H1 (cell line): ENCODE data around the gene KLHL34. TPM values are rescaled to one million over a fixed set of nuclear protein-coding genes. Genes with fewer than 3 reads are reported as not detected.

ENCODE experiments used
- CBX5 ChIP-seq: fragments of 300-800, 300-1000 bp; sonication (generic); IDR thresholded peaks from 2 replicates; pipeline ENCODE4 v1.7.1; 2016; ENCODE audit warnings: antibody characterized with exemption, low read length, low read depth
- CTBP2 ChIP-seq: IDR thresholded peaks from 2 replicates; pipeline ENCODE4 v1.7.0; 2011; ENCODE audit warnings: borderline replicate concordance, mild to moderate bottlenecking, moderate library complexity, mixed read lengths, low read length; ENCODE audit not compliant: insufficient read depth, insufficient read length
- EP300 ChIP-seq, 2 experiments: IDR thresholded peaks; 1 replicate in 1 of 2; 2 replicates in 1 of 2; pipeline ENCODE4 v1.6.1; 2011 to 2012; ENCODE audit warnings: low read depth in 2 of 2, low read length in 2 of 2, mild to moderate bottlenecking in 2 of 2, borderline replicate concordance in 1 of 2, inconsistent platforms in 1 of 2, moderate library complexity in 1 of 2
- JUND ChIP-seq: IDR thresholded peaks from 2 replicates; pipeline ENCODE4 v1.6.1; 2011; ENCODE audit warnings: mild to moderate bottlenecking, improper control_type of control experiment, low read length
- KDM5A ChIP-seq: fragments of 200-600 bp; IDR thresholded peaks from 2 replicates; pipeline ENCODE4 v1.7.1; 2012; ENCODE audit warnings: mild to moderate bottlenecking, low read length, inconsistent platforms, mixed read lengths
- PHF8 ChIP-seq: fragments of 200-600 bp; sonication (generic); conservative IDR thresholded peaks from 2 replicates; pipeline ENCODE4 v1.7.1; 2012; ENCODE audit warnings: low read depth, mild to moderate bottlenecking, inconsistent platforms, low read length, moderate library complexity
- POLR2AphosphoS5 ChIP-seq: IDR thresholded peaks from 2 replicates; pipeline ENCODE4 v1.6.1; 2011; ENCODE audit warnings: low read depth, low read length
- YY1 ChIP-seq: IDR thresholded peaks from 2 replicates; pipeline ENCODE4 v1.6.1; 2011; ENCODE audit warnings: low read depth, mild to moderate bottlenecking, low read length
- polyA plus RNA-seq, 7 experiments: library from polyadenylated mRNA; depleted of rRNA in 3 of 7; stranded (reverse) in 5 of 7; unstranded in 2 of 7; fragments of >200 nt in 5 of 7; fragments of 200-250 nt in 2 of 7; gene quantifications; 1 replicate in 5 of 7; 2 replicates in 1 of 7; 4 replicates in 1 of 7; pipeline versions ENCODE4 v1.2.1 to v1.2.3, GENCODE V29; 2011 to 2013; ENCODE audit warnings: missing spikeins in 2 of 7, mixed read lengths in 2 of 7
- total RNA-seq: library from RNA; stranded (reverse); fragmentation: NEBNext Ultra II Directional; extraction: Animal tissue kit (Norgen Biotek cat#: 25700); gene quantifications from 2 replicates; pipeline ENCODE4 v1.2.1, GENCODE V29; 2021

The KLHL34 gene
- total and polyA plus RNA-seq, 2 of the 8 experiments (the other 6 are each of a cell fraction or from before 2014, with no cell fraction given) = not detected

DNA sequence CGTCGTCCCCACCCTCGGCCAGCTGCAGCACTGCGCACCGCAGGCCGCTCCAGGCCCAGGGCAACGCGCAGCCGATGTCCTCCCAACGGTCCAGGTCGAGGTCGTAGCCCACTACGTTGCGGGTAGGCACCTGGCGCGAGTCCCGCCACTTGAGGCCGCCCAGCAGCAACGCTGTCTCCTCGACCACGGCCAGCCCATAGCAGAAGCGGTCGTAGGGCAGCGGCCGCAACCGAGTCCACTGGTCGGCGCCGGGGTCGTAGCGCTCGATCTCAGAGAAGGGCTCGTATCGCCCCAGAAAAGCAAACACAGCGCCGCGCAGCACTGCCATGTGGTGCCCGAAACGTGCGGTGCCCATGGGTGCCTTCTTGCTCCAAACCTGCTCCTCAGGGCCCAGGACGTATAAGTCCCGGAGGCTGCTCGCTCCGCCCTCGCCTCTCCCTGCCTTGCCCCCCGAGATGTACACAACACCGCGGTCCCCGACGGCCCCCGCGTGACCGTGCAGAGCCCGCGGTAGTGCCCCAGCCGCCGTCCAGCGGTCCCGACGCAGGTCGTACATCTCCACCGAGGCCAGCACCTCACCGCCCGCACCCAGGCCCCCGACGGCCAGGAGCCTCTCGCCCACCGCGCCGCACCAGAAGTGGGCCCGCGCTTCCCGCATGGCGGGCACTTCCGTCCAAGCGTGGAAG lies 2.1 kb downstream of the KLHL34 start (continued):
- TF ChIP-seq KDM5A = no peak
- no peak for TF ChIP-seq PHF8
- no peak for TF ChIP-seq POLR2AphosphoS5
- no peak for TF ChIP-seq EP300 (IDR thresholded peaks at IDR 0.05; ENCODE audit: borderline replicate concordance in 1 of 2, low read depth in 2 of 2, low read length in 2 of 2)
- TF ChIP-seq JUND = no peak
- TF ChIP-seq CTBP2 = no peak
- TF ChIP-seq YY1 = no peak
- TF ChIP-seq CBX5 = no peak
